Parathyroid adenoma (tissue), 2 donors: ENCODE data around the gene ATP6V1F.

ENCODE experiments used
- H2AFZ ChIP-seq: fragments of 300-600 bp; sonication (generic); one replicate; pipeline ENCODE4 v1.7.0; 2017; ENCODE audit warnings: antibody characterized with exemption, mild to moderate bottlenecking
- H3K27ac ChIP-seq: fragments of 300-600 bp; sonication (generic); one replicate; pipeline ENCODE4 v1.7.0; 2017
- H3K27me3 ChIP-seq: fragments of 300-600 bp; sonication (generic); one replicate; pipeline ENCODE4 v1.7.0; 2017; ENCODE audit warnings: low read length; ENCODE audit not compliant: control insufficient read depth, insufficient read depth
- H3K36me3 ChIP-seq: fragments of 300-600 bp; sonication (generic); one replicate; pipeline ENCODE4 v1.7.0; 2017; ENCODE audit warnings: low read length; ENCODE audit not compliant: control insufficient read depth, insufficient read depth
- H3K4me1 ChIP-seq: fragments of 300-600 bp; sonication (generic); one replicate; pipeline ENCODE4 v1.7.0; 2017; ENCODE audit warnings: control low read depth
- H3K4me2 ChIP-seq: fragments of 300-600 bp; sonication (generic); one replicate; pipeline ENCODE4 v1.7.0; 2017; ENCODE audit warnings: low read length
- H3K4me3 ChIP-seq: fragments of 300-600 bp; sonication (generic); one replicate; pipeline ENCODE4 v1.7.0; 2017; ENCODE audit warnings: low read depth, low read length
- H3K79me2 ChIP-seq: fragments of 300-600 bp; sonication (generic); one replicate; pipeline ENCODE4 v1.7.0; 2017; ENCODE audit warnings: control low read depth
- H3K9ac ChIP-seq: fragments of 300-600 bp; sonication (generic); one replicate; pipeline ENCODE4 v1.7.0; 2017; ENCODE audit warnings: mild to moderate bottlenecking
- H3K9me3 ChIP-seq: fragments of 300-600 bp; sonication (generic); one replicate; pipeline ENCODE4 v1.7.0; 2017; ENCODE audit warnings: low read length; ENCODE audit not compliant: control insufficient read depth
- TF ChIP-seq, protein P1 (sequence below): fragments of 300-600 bp; sonication (generic); IDR thresholded peaks from one replicate; pipeline ENCODE4 v1.7.0; 2017; ENCODE audit warnings: antibody characterized with exemption, mild to moderate bottlenecking
- donor health status: primary hyperparathyroidism.

Gene ATP6V1F

DNA sequence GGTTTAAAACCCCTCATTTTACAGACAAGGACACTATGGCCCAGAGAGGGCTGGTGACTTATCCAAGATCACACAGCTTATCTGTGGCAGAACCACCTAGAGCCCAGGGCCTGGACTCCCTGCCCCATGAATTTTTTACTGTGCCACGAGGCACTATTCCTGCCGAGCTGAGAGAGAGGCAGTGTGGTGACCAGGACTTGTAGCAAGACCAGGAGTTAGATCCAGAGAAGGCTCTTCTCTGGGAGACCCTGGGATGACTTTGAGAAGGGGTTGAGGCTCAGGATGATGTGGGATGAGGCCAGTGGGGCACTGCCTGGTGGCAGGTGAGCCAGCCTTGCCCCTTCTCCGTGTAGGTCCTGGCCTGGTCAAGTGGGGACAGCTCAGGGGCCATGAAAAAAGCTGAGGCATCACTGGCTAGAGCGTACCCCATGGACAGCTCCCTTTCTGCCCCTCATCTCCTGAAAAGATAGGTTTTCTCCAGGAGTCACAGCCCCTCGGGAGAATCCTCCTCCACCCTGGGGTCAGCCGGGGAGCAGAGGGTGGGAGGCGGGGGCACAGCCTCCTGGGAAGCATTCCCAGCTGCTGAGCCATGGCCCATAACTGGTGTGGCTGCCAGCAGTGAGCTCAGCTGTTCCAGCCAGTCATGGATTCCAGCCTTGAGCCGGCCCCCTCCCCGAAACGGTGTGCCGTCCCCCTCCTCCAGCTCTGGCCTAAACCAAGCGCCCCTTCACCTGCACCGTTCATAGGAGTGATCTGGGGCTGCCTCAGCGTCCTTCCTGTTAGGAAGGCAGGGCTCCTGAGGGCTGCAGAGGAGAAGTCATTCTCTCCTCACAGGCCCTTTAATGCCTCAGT, 26.6 kb upstream of the ATP6V1F start:
- Histone ChIP-seq H3K27ac (no peak overlapping the region), H3K4me1 (peaks cover 10% of the 10 kb centered on the region)

DNA sequence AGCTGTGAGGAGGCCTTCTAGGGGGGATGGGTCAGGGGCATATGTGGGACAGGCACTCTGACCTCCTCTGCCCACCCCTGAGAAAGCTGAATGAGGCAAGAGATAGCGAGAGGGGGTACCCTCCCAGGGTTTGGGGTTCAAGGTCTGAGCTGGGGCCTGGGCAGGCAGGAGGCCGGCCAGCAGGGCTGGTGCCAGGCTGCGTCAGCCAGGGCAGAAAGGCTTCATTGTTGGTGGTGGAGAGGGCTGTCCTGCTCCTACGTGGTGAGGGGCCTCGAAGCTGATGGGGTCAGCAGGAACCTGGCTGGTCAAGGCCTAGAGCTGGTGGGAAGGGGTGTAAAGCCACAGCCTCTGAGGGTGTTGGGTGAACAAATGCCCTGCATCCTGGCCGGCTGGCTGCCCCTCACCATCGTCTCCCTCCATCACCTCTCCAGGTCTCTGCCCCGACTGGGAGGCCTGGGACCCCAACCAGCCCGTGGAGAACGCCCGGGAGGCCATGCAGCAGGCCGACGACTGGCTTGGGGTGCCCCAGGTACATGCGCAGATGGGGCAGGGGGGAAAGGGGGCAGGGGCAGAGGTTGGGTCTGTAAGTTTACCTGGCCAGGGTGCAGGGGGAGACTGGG, 25.8 kb upstream of the ATP6V1F start:
- H3K4me3 ChIP-seq = no peak overlapping the region
- H3K4me2 ChIP-seq = no peak overlapping the region
- H3K4me1 ChIP-seq = peaks cover 7% of the 10 kb centered on the region
- no peaks in the 10 kb centered on the region for H3K9me3 ChIP-seq
- no peaks in the 10 kb centered on the region for H3K79me2 ChIP-seq
- H2AFZ ChIP-seq = no peak overlapping the region
- H3K9ac ChIP-seq = no peak overlapping the region
- no peaks in the 10 kb centered on the region for H3K36me3 ChIP-seq
- no peak overlapping the region for H3K27ac ChIP-seq
- H3K27me3 ChIP-seq = no peaks in the 10 kb centered on the region
- TF ChIP-seq, protein P1, sequence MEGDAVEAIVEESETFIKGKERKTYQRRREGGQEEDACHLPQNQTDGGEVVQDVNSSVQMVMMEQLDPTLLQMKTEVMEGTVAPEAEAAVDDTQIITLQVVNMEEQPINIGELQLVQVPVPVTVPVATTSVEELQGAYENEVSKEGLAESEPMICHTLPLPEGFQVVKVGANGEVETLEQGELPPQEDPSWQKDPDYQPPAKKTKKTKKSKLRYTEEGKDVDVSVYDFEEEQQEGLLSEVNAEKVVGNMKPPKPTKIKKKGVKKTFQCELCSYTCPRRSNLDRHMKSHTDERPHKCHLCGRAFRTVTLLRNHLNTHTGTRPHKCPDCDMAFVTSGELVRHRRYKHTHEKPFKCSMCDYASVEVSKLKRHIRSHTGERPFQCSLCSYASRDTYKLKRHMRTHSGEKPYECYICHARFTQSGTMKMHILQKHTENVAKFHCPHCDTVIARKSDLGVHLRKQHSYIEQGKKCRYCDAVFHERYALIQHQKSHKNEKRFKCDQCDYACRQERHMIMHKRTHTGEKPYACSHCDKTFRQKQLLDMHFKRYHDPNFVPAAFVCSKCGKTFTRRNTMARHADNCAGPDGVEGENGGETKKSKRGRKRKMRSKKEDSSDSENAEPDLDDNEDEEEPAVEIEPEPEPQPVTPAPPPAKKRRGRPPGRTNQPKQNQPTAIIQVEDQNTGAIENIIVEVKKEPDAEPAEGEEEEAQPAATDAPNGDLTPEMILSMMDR = no peak

More for the DNA sequence above, 26.6 kb upstream of the ATP6V1F start:
- Histone ChIP-seq H3K9me3 (no peaks in the 10 kb centered on the region), H2AFZ (no peak overlapping the region), H3K4me3 (no peak overlapping the region), H3K79me2 (no peaks in the 10 kb centered on the region), H3K9ac (no peak overlapping the region), H3K36me3 (no peaks in the 10 kb centered on the region), H3K27me3 (no peaks in the 10 kb centered on the region), H3K4me2 (no peak overlapping the region)
- TF ChIP-seq, protein P1 = no peak

DNA sequence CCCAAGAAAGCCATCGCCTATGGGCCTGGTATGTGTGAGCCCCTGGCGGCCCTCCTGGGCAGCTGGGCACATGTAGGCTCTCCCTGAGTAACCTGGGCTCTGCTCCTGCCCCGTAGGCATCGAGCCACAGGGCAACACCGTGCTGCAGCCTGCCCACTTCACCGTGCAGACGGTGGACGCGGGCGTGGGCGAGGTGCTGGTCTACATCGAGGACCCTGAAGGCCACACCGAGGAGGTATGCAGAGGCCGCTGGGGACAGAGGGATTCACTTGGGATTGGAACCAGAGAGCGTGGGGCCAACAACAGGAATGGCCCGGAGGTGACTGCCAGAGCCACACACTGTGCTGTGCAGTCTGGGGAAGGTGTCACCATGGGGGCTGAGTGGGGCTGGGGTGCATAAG, 25.1 kb upstream of the ATP6V1F start:
- no peak overlapping the region for H3K4me2 ChIP-seq
- no peaks in the 10 kb centered on the region for H3K27me3 ChIP-seq
- TF ChIP-seq, protein P1 = no peak
- H3K27ac ChIP-seq = no peak overlapping the region
- H3K9me3 ChIP-seq = no peaks in the 10 kb centered on the region
- no peaks in the 10 kb centered on the region for H3K36me3 ChIP-seq
- no peak overlapping the region for H2AFZ ChIP-seq
- no peak overlapping the region for H3K4me3 ChIP-seq
- H3K4me1 ChIP-seq = peaks cover 4% of the 10 kb centered on the region
- no peak overlapping the region for H3K9ac ChIP-seq
- H3K79me2 ChIP-seq = no peaks in the 10 kb centered on the region

DNA sequence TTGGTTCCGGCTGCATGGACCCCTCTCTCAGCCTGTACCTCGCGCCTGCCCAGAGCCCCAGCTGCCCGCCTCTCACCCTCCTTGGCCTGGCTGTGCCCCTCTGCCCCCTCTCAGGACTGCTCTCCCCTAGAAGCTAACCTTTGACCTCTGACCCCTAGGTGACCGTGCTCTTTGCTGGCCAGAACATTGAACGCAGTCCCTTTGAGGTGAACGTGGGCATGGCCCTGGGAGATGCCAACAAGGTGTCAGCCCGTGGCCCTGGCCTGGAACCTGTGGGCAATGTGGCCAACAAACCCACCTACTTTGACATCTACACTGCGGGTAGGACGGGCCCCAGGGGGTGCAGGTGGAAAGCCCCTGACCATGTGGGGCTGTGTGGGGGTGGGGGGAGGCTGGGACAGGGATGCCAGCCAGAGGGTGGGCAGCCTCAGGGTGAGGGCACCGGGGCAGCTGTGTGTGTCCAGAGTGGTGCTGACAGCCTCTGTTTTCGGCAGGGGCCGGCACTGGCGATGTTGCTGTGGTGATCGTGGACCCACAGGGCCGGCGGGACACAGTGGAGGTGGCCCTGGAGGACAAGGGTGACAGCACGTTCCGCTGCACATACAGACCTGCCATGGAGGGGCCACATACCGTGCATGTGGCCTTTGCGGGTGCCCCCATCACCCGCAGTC, 24.4 kb upstream of the ATP6V1F start:
- no peaks in the 10 kb centered on the region for H3K27me3 ChIP-seq
- H3K36me3 ChIP-seq = no peaks in the 10 kb centered on the region
- H2AFZ ChIP-seq = no peak overlapping the region
- no peak overlapping the region for H3K4me2 ChIP-seq
- peaks cover 3% of the 10 kb centered on the region for H3K4me1 ChIP-seq
- H3K27ac ChIP-seq = no peak overlapping the region
- TF ChIP-seq, protein P1 = no peak
- no peak overlapping the region for H3K4me3 ChIP-seq
- no peaks in the 10 kb centered on the region for H3K79me2 ChIP-seq
- H3K9ac ChIP-seq = no peak overlapping the region
- no peaks in the 10 kb centered on the region for H3K9me3 ChIP-seq
